Measurements from ENCODE around the gene NUMB. TPM values are rescaled to one million over a fixed set of nuclear protein-coding genes. Genes with fewer than 3 reads are reported as not detected.

The NUMB gene
- total RNA-seq, 1 experiment from 2014 or later, result 42.0 TPM

DNA sequence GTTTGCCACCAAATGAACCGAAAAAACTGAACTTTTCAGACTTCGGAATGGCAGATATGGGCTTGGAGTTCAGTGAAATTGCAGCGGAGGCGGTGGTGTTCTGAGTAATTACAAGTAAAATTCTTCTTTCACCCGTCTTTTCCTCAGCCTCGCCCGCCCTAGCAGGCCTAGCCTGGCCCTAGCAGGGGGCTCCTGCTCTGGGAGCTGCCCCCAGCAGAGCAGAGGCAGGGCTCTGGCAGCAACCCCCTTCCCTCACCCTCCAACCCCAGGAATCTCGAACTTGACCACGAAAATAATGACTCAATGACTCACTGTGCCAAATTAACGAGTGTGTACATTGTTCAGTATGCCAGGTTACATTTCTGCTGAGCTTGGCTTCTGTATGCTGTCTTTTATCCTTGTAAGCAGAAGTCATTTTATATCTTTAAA lies 219.9 kb downstream of the NUMB start (continued):
- TF ChIP-seq, protein P1, sequence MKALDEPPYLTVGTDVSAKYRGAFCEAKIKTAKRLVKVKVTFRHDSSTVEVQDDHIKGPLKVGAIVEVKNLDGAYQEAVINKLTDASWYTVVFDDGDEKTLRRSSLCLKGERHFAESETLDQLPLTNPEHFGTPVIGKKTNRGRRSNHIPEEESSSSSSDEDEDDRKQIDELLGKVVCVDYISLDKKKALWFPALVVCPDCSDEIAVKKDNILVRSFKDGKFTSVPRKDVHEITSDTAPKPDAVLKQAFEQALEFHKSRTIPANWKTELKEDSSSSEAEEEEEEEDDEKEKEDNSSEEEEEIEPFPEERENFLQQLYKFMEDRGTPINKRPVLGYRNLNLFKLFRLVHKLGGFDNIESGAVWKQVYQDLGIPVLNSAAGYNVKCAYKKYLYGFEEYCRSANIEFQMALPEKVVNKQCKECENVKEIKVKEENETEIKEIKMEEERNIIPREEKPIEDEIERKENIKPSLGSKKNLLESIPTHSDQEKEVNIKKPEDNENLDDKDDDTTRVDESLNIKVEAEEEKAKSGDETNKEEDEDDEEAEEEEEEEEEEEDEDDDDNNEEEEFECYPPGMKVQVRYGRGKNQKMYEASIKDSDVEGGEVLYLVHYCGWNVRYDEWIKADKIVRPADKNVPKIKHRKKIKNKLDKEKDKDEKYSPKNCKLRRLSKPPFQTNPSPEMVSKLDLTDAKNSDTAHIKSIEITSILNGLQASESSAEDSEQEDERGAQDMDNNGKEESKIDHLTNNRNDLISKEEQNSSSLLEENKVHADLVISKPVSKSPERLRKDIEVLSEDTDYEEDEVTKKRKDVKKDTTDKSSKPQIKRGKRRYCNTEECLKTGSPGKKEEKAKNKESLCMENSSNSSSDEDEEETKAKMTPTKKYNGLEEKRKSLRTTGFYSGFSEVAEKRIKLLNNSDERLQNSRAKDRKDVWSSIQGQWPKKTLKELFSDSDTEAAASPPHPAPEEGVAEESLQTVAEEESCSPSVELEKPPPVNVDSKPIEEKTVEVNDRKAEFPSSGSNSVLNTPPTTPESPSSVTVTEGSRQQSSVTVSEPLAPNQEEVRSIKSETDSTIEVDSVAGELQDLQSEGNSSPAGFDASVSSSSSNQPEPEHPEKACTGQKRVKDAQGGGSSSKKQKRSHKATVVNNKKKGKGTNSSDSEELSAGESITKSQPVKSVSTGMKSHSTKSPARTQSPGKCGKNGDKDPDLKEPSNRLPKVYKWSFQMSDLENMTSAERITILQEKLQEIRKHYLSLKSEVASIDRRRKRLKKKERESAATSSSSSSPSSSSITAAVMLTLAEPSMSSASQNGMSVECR (CRISPR knock-in tag; IDR thresholded peaks at IDR 0.05; ENCODE audit: borderline replicate concordance), result no peak
- TF ChIP-seq ZNF121 (CRISPR knock-in tag; IDR thresholded peaks at IDR 0.05) (no peak), NR1H2 (CRISPR knock-in tag; IDR thresholded peaks at IDR 0.05) (no peak), TCF7 (CRISPR knock-in tag; IDR thresholded peaks at IDR 0.05; ENCODE audit: low read depth) (no peak), PRRX2 (CRISPR knock-in tag; IDR thresholded peaks at IDR 0.05) (no peak), ZNF219 (CRISPR knock-in tag; IDR thresholded peaks at IDR 0.05; ENCODE audit: borderline replicate concordance) (no peak), EMX1 (CRISPR knock-in tag; IDR thresholded peaks at IDR 0.05) (no peak)
- TF ChIP-seq, protein P2, sequence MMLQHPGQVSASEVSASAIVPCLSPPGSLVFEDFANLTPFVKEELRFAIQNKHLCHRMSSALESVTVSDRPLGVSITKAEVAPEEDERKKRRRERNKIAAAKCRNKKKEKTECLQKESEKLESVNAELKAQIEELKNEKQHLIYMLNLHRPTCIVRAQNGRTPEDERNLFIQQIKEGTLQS (CRISPR knock-in tag; conservative IDR thresholded peaks at IDR 0.05), result no peak

DNA sequence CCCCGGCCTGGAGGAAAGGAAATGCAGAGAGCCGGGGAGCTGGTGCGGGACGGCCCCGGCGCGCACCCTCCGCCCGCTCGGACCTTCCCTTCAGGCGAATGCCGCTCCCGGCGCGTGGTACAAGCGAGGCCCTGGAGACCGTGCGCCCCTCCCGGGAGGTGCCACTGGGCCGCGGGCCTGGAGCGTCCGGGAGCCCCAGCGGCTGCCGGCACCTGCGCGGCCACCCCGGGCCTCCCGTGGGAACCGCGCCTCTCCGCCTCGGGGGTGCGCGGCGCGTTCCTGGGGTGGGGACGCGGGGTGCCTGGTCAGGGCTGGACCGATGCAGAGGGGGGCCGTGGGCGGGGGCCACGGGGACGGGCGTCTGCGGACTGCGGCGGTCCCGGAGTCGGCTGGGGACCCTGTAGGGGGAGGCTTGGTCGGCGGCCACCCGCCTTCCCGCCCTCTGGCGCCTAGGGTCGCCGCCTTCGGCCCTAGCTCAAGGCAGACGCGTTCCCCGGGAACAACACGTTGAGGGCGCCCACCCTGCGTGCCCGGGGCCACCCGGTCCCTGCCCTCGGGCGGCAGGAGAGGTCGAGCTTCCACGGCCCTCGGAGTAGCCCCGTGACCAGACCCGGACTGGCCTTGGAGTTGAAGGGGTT lies 220.4 kb downstream of the NUMB start:
- Mint-ChIP-seq H3K4me1 (peaks cover 64% of the 10 kb centered on the region), H3K27me3 (ENCODE audit: low read depth) (peaks cover 49% of the 10 kb centered on the region), H3K9me3 (no peaks in the 10 kb centered on the region), H3K4me3 (peak overlapping the region; percentile 75), H3K36me3 (no peaks in the 10 kb centered on the region), H3K27ac (no peak overlapping the region)
- 0 out of 2 replicates have a peak, but pooled peaks have one; percentile 18 for TF ChIP-seq FOXK1 (CRISPR knock-in tag; IDR thresholded peaks at IDR 0.05)
- TF ChIP-seq ESRRA (CRISPR knock-in tag; IDR thresholded peaks at IDR 0.05; ENCODE audit: borderline replicate concordance), result 0 out of 2 replicates have a peak, but pooled peaks have one; percentile 54
- TF ChIP-seq, protein P3, sequence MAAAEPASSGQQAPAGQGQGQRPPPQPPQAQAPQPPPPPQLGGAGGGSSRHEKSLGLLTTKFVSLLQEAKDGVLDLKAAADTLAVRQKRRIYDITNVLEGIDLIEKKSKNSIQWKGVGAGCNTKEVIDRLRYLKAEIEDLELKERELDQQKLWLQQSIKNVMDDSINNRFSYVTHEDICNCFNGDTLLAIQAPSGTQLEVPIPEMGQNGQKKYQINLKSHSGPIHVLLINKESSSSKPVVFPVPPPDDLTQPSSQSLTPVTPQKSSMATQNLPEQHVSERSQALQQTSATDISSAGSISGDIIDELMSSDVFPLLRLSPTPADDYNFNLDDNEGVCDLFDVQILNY (CRISPR knock-in tag; IDR thresholded peaks at IDR 0.05), result 0 out of 2 replicates have a peak, but pooled peaks have one; percentile 28
- TF ChIP-seq SP1 (CRISPR knock-in tag; conservative IDR thresholded peaks at IDR 0.05), result no peak
- TF ChIP-seq FOXP1 (CRISPR knock-in tag; IDR thresholded peaks at IDR 0.05; ENCODE audit: borderline replicate concordance), result peak; percentile 56; the same call in 1 of the 2 replicates
- no peak for TF ChIP-seq GABPB1 (CRISPR knock-in tag; IDR thresholded peaks at IDR 0.05)
- no peak for TF ChIP-seq NR3C1 (CRISPR knock-in tag; conservative IDR thresholded peaks at IDR 0.05; ENCODE audit: low read depth)
- no peak for TF ChIP-seq NR2C2 (CRISPR knock-in tag; IDR thresholded peaks at IDR 0.05)
- TF ChIP-seq, protein P4, sequence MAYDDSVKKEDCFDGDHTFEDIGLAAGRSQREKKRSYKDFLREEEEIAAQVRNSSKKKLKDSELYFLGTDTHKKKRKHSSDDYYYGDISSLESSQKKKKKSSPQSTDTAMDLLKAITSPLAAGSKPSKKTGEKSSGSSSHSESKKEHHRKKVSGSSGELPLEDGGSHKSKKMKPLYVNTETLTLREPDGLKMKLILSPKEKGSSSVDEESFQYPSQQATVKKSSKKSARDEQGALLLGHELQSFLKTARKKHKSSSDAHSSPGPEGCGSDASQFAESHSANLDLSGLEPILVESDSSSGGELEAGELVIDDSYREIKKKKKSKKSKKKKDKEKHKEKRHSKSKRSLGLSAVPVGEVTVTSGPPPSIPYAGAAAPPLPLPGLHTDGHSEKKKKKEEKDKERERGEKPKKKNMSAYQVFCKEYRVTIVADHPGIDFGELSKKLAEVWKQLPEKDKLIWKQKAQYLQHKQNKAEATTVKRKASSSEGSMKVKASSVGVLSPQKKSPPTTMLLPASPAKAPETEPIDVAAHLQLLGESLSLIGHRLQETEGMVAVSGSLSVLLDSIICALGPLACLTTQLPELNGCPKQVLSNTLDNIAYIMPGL (CRISPR knock-in tag; IDR thresholded peaks at IDR 0.05), result peak; percentile 36; the same call in 1 of the 2 replicates
- TF ChIP-seq CBFB (CRISPR knock-in tag; IDR thresholded peaks at IDR 0.05; ENCODE audit: low read depth), result 0 out of 2 replicates have a peak, but pooled peaks have one; percentile 43
- TF ChIP-seq, protein P5, sequence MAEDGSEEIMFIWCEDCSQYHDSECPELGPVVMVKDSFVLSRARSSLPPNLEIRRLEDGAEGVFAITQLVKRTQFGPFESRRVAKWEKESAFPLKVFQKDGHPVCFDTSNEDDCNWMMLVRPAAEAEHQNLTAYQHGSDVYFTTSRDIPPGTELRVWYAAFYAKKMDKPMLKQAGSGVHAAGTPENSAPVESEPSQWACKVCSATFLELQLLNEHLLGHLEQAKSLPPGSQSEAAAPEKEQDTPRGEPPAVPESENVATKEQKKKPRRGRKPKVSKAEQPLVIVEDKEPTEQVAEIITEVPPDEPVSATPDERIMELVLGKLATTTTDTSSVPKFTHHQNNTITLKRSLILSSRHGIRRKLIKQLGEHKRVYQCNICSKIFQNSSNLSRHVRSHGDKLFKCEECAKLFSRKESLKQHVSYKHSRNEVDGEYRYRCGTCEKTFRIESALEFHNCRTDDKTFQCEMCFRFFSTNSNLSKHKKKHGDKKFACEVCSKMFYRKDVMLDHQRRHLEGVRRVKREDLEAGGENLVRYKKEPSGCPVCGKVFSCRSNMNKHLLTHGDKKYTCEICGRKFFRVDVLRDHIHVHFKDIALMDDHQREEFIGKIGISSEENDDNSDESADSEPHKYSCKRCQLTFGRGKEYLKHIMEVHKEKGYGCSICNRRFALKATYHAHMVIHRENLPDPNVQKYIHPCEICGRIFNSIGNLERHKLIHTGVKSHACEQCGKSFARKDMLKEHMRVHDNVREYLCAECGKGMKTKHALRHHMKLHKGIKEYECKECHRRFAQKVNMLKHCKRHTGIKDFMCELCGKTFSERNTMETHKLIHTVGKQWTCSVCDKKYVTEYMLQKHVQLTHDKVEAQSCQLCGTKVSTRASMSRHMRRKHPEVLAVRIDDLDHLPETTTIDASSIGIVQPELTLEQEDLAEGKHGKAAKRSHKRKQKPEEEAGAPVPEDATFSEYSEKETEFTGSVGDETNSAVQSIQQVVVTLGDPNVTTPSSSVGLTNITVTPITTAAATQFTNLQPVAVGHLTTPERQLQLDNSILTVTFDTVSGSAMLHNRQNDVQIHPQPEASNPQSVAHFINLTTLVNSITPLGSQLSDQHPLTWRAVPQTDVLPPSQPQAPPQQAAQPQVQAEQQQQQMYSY (CRISPR knock-in tag; IDR thresholded peaks at IDR 0.05), result 0 out of 2 replicates have a peak, but pooled peaks have one; percentile 8
- ChIA-PET CTCF (interaction anchor here (0.6 kb wide), 1 partner anchor 511 kb away, joined by 3 read pairs; no protein-coding TSS in a partner anchor), POLR2A (interaction anchor here (0.6 to 1.2 kb wide), 2 partner anchors 40 to 763 kb away, joined by 3 read pairs; no protein-coding TSS in a partner anchor)
- DNase-seq (ENCODE audit: low spot score) (peak; percentile 50), ATAC-seq (peak; percentile 7)

All from WTC11 (cell line).